OCI-LY3 (cell line): ENCODE data around the gene SLC22A4.

ENCODE experiments used
- H2AFZ ChIP-seq: fragments of 200-600, 300-600 bp; shearing (Covaris generic); 2 replicates; pipeline ENCODE4 v1.6.0; 2014; ENCODE audit warnings: antibody characterized with exemption, low read depth, low read length
- H3K27ac ChIP-seq: fragments of 200-600, 300-600 bp; sonication (generic); 2 replicates; pipeline ENCODE4 v1.5.1; 2014; ENCODE audit warnings: mild to moderate bottlenecking, low read length, moderate library complexity, mixed read lengths
- H3K27me3 ChIP-seq: fragments of 200-600, 300-600 bp; sonication (generic); 2 replicates; pipeline ENCODE4 v1.6.1; 2014; ENCODE audit warnings: low read depth, low read length, mixed read lengths
- H3K36me3 ChIP-seq: fragments of 200-600, 300-600 bp; sonication (generic); replicated peaks from 2 replicates; pipeline ENCODE3; 2014; ENCODE audit warnings: low read depth, low read length, mixed read lengths
- H3K4me1 ChIP-seq: fragments of 300-600, 200-600 bp; sonication (generic); 2 replicates; pipeline ENCODE4 v1.6.1; 2014; ENCODE audit warnings: low read length, mixed read lengths
- H3K4me2 ChIP-seq: fragments of 200-600, 300-600 bp; sonication (generic); 2 replicates; pipeline ENCODE4 v1.6.1; 2014; ENCODE audit warnings: low read length, mixed read lengths
- H3K4me3 ChIP-seq: fragments of 300-600, 200-600 bp; sonication (generic); 2 replicates; pipeline ENCODE4 v1.5.1; 2014; ENCODE audit warnings: antibody characterized with exemption, mild to moderate bottlenecking, low read length, moderate library complexity
- H3K79me2 ChIP-seq: fragments of 300-600, 200-600 bp; shearing (Covaris generic); 2 replicates; pipeline ENCODE4 v1.6.1; 2014; ENCODE audit warnings: mild to moderate bottlenecking, low read length, mixed read lengths
- H3K9ac ChIP-seq: fragments of 300-600, 200-600 bp; shearing (Covaris generic); 2 replicates; pipeline ENCODE4 v1.6.0; 2014; ENCODE audit warnings: mild to moderate bottlenecking, low read length, moderate library complexity
- H3K9me3 ChIP-seq: fragments of 200-600, 300-600 bp; shearing (Covaris generic); 2 replicates; pipeline ENCODE4 v1.6.1; 2014; ENCODE audit warnings: low read length, mixed read lengths; ENCODE audit not compliant: insufficient read depth
- H4K20me1 ChIP-seq: fragments of 200-600, 300-600 bp; sonication (generic); 2 replicates; pipeline ENCODE4 v1.6.1; 2016; ENCODE audit warnings: low read length, mixed read lengths; ENCODE audit not compliant: insufficient read depth
- CTCF ChIP-seq: fragments of 200-600, 300-600 bp; sonication (generic); IDR thresholded peaks from 2 replicates; pipeline ENCODE4 v1.5.1; 2014; ENCODE audit warnings: antibody characterized with exemption, low read length, low read depth
- EZH2phosphoT487 ChIP-seq: fragments of 200-600 bp; shearing (Covaris generic); IDR thresholded peaks from 2 replicates; pipeline ENCODE4 v1.6.1; 2018; ENCODE audit warnings: antibody characterized with exemption, mixed run types, low read depth

The SLC22A4 gene

GRCh38 chr5:132313366-132313765, 19.2 kb downstream of the SLC22A4 start:
- H3K27me3 ChIP-seq: no peaks in the 10 kb centered on the region
- TF ChIP-seq CTCF (no peak), EZH2phosphoT487 (no peak)
- no peak overlapping the region for H3K27ac ChIP-seq
- H3K9me3 ChIP-seq: no peaks in the 10 kb centered on the region
- no peaks in the 10 kb centered on the region for H3K36me3 ChIP-seq
- no peak overlapping the region for H2AFZ ChIP-seq
- no peaks in the 10 kb centered on the region for H4K20me1 ChIP-seq
- no peaks in the 10 kb centered on the region for H3K79me2 ChIP-seq
- H3K9ac ChIP-seq: no peak overlapping the region
- H3K4me2 ChIP-seq: no peak overlapping the region
- no peak overlapping the region for H3K4me3 ChIP-seq
- H3K4me1 ChIP-seq: no peaks in the 10 kb centered on the region

- TF ChIP-seq EZH2phosphoT487 (no peak), CTCF (no peak)
- Histone ChIP-seq H3K4me2 (no peak overlapping the region), H3K27ac (no peak overlapping the region), H3K36me3 (no peaks in the 10 kb centered on the region), H3K9ac (no peak overlapping the region), H3K79me2 (no peaks in the 10 kb centered on the region), H3K4me1 (no peaks in the 10 kb centered on the region), H4K20me1 (no peaks in the 10 kb centered on the region), H3K27me3 (no peaks in the 10 kb centered on the region), H2AFZ (no peak overlapping the region), H3K9me3 (no peaks in the 10 kb centered on the region), H3K4me3 (no peak overlapping the region)
These were observed 19.8 kb downstream of the SLC22A4 start for GRCh38 chr5:132313961-132314432.

GRCh38 chr5:132315529-132316067, 21.4 kb downstream of the SLC22A4 start:
- Histone ChIP-seq H3K27me3 (no peaks in the 10 kb centered on the region), H3K36me3 (no peaks in the 10 kb centered on the region), H3K9me3 (no peaks in the 10 kb centered on the region), H3K9ac (no peak overlapping the region), H4K20me1 (no peaks in the 10 kb centered on the region), H3K4me1 (no peaks in the 10 kb centered on the region), H2AFZ (no peak overlapping the region), H3K79me2 (no peaks in the 10 kb centered on the region), H3K27ac (no peak overlapping the region), H3K4me3 (no peak overlapping the region), H3K4me2 (no peak overlapping the region)
- no peak for TF ChIP-seq EZH2phosphoT487
- TF ChIP-seq CTCF: no peak

- Histone ChIP-seq H3K4me1 (no peaks in the 10 kb centered on the region), H3K27ac (no peak overlapping the region), H3K36me3 (no peaks in the 10 kb centered on the region), H3K4me3 (no peak overlapping the region), H3K9me3 (no peaks in the 10 kb centered on the region), H2AFZ (no peak overlapping the region), H3K4me2 (no peak overlapping the region), H3K79me2 (no peaks in the 10 kb centered on the region), H3K27me3 (no peaks in the 10 kb centered on the region), H4K20me1 (no peaks in the 10 kb centered on the region), H3K9ac (no peak overlapping the region)
- TF ChIP-seq CTCF (no peak), EZH2phosphoT487 (no peak)
These were observed 25.8 kb downstream of the SLC22A4 start for GRCh38 chr5:132319975-132320374.
